Endodermal cell (in vitro differentiated cells): ENCODE data around the gene CLK3. TPM values are rescaled to one million over a fixed set of nuclear protein-coding genes. Genes with fewer than 3 reads are reported as not detected.

ENCODE experiments used
- DNase-seq: peaks from one replicate; pipeline ENCODE4 v3.0.0-alpha.2; 2017
- H3K27ac ChIP-seq: 2 replicates; pipeline ENCODE4 v1.5.1; 2013; ENCODE audit warnings: mild to moderate bottlenecking, low read depth, low read length, moderate library complexity
- H3K27me3 ChIP-seq: 2 replicates; pipeline ENCODE4 v1.6.1; 2013; ENCODE audit warnings: mild to moderate bottlenecking, low read length, moderate library complexity; ENCODE audit not compliant: insufficient read depth, control insufficient read depth, poor library complexity, severe bottlenecking
- H3K36me3 ChIP-seq: 2 replicates; pipeline ENCODE4 v1.7.0; 2013; ENCODE audit warnings: mild to moderate bottlenecking, low read length, moderate library complexity; ENCODE audit not compliant: control insufficient read depth, insufficient read depth
- H3K4me1 ChIP-seq: one replicate; pipeline ENCODE4 v1.7.0; 2013; ENCODE audit warnings: low read length; ENCODE audit not compliant: control insufficient read depth, insufficient read depth
- H3K4me3 ChIP-seq: 2 replicates; pipeline ENCODE4 v1.5.1; 2013; ENCODE audit warnings: mild to moderate bottlenecking, low read length, moderate library complexity
- H3K9ac ChIP-seq: 2 replicates; pipeline ENCODE4 v1.6.1; 2013; ENCODE audit warnings: mild to moderate bottlenecking, low read length, moderate library complexity; ENCODE audit not compliant: poor library complexity, severe bottlenecking; ENCODE audit errors: extremely low read depth
- H3K9me3 ChIP-seq: 2 replicates; pipeline ENCODE4 v1.6.1; 2013; ENCODE audit warnings: mild to moderate bottlenecking, low read length, moderate library complexity; ENCODE audit not compliant: control insufficient read depth
- H3K27ac Mint-ChIP-seq: 2 replicates; pipeline ENCODE4 v1.8.0; 2020; ENCODE audit warnings: mixed read lengths
- H3K27me3 Mint-ChIP-seq: 2 replicates; pipeline ENCODE4 v1.8.0; 2021; ENCODE audit warnings: mild to moderate bottlenecking, mixed read lengths; ENCODE audit not compliant: insufficient read depth
- H3K36me3 Mint-ChIP-seq: 2 replicates; pipeline ENCODE4 v1.8.0; 2020; ENCODE audit warnings: low read depth, mixed read lengths
- H3K4me1 Mint-ChIP-seq: 2 replicates; pipeline ENCODE4 v1.8.0; 2020; ENCODE audit warnings: mixed read lengths
- H3K4me3 Mint-ChIP-seq: 2 replicates; pipeline ENCODE4 v1.8.0; 2020; ENCODE audit warnings: mild to moderate bottlenecking, moderate library complexity, mixed read lengths
- H3K9me3 Mint-ChIP-seq: 2 replicates; pipeline ENCODE4 v1.8.0; 2020; ENCODE audit warnings: mild to moderate bottlenecking, mixed read lengths
- CTCF ChIP-seq: fragments of 200-600 bp; sonication (generic); conservative IDR thresholded peaks from 2 replicates; pipeline ENCODE4 v1.5.0; 2021; ENCODE audit warnings: antibody characterized with exemption, mild to moderate bottlenecking
- WGBS, 2 experiments: methylation state at CpG; one replicate each; pipeline versions ENCODE4 v1.1.5 to v1.1.7; 2013; ENCODE audit warnings: missing lambda C conversion rate in 2 of 2, mixed read lengths in 1 of 2; ENCODE audit not compliant: insufficient coverage in 1 of 2, insufficient read length in 1 of 2; 5-methylcytosine and 5-hydroxymethylcytosine counted together
- total RNA-seq, 2 donors: library from RNA; stranded (reverse); fragmentation: NEBNext Ultra II Directional in 1 of 2; extraction: Animal tissue kit (Norgen Biotek cat#: 25700) in 1 of 2; gene quantifications; 2 replicates in 1 of 2; 3 replicates in 1 of 2; pipeline ENCODE4 v1.2.1, GENCODE V29; 2021

The CLK3 gene
- total RNA-seq, 2 donors from 2014 or later = 53.4 to 67.3 TPM

DNA sequence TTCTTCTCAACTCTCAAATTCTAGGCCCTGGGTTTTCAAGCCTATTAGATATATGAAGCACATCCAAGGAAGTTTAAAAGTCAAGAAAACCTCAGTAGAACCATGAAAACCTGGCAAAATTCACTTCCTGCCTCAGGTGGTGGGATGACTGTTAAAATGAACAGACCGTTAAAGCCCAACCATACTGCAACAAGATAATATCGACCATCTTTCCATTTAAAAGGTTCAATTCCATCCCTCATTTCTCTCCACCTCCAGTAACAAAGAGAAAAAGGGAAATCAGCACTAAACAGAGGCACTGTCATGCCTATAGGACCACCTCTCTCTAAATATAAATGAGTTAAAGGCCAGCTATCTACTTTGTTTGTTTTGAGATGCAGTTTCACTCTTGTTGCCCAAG, 49.0 kb downstream of the CLK3 start:
- no peak overlapping the region for H3K27ac ChIP-seq
- Mint-ChIP-seq H3K9me3 (no peaks in the 10 kb centered on the region), H3K27ac (peak overlapping the region; percentile 38), H3K36me3 (peaks cover 12% of the 10 kb centered on the region), H3K27me3 (no peaks in the 10 kb centered on the region), H3K4me3 (no peak overlapping the region), H3K4me1 (peaks cover 14% of the 10 kb centered on the region)
- no peaks in the 10 kb centered on the region for H3K4me1 ChIP-seq
- no peaks in the 10 kb centered on the region for H3K9me3 ChIP-seq
- DNase-seq = no peak
- TF ChIP-seq CTCF = no peak
- no peak overlapping the region for H3K9ac ChIP-seq
- H3K27me3 ChIP-seq = no peaks in the 10 kb centered on the region
- H3K4me3 ChIP-seq = no peak overlapping the region
- H3K36me3 ChIP-seq = peaks cover 23% of the 10 kb centered on the region
- WGBS, 2 experiments = 91% methylated on average over 2 of the region's 2 CpGs; no CpG with 5 or more reads in 1 of the 2 experiments

GRCh38 chr15:74667975-74668374, 52.3 kb downstream of the CLK3 start:
- 100% methylated on average over 1 of the region's 1 CpG; no CpG with 5 or more reads in 1 of the 2 experiments for WGBS, 2 experiments
- Mint-ChIP-seq H3K27me3 (no peaks in the 10 kb centered on the region), H3K36me3 (peaks cover 33% of the 10 kb centered on the region), H3K27ac (no peak overlapping the region), H3K9me3 (no peaks in the 10 kb centered on the region), H3K4me1 (peaks cover 14% of the 10 kb centered on the region), H3K4me3 (no peak overlapping the region)
- no peaks in the 10 kb centered on the region for H3K9me3 ChIP-seq
- no peak for TF ChIP-seq CTCF
- H3K27me3 ChIP-seq = no peaks in the 10 kb centered on the region
- peaks cover 38% of the 10 kb centered on the region for H3K36me3 ChIP-seq
- no peak for DNase-seq
- H3K4me1 ChIP-seq = no peaks in the 10 kb centered on the region
- H3K9ac ChIP-seq = no peak overlapping the region
- no peak overlapping the region for H3K27ac ChIP-seq
- no peak overlapping the region for H3K4me3 ChIP-seq

GRCh38 chr15:74669627-74670026, 54.0 kb downstream of the CLK3 start:
- no peak overlapping the region for H3K27ac Mint-ChIP-seq
- H3K4me3 ChIP-seq = no peak overlapping the region
- H3K4me1 ChIP-seq = no peaks in the 10 kb centered on the region
- H3K27me3 ChIP-seq = no peaks in the 10 kb centered on the region
- H3K4me1 Mint-ChIP-seq = peaks cover 3% of the 10 kb centered on the region
- no peak for DNase-seq
- H3K27me3 Mint-ChIP-seq = no peaks in the 10 kb centered on the region
- no peak overlapping the region for H3K27ac ChIP-seq
- 97% methylated on average over 2 of the region's 4 CpGs; no CpG with 5 or more reads in 1 of the 2 experiments for WGBS, 2 experiments
- no peak overlapping the region for H3K4me3 Mint-ChIP-seq
- H3K9me3 Mint-ChIP-seq = no peaks in the 10 kb centered on the region
- no peak for TF ChIP-seq CTCF
- H3K9me3 ChIP-seq = no peaks in the 10 kb centered on the region
- peaks cover 53% of the 10 kb centered on the region for H3K36me3 ChIP-seq
- peaks cover 45% of the 10 kb centered on the region for H3K36me3 Mint-ChIP-seq
- H3K9ac ChIP-seq = no peak overlapping the region
